IMR-90 (cell line): Measurements from ENCODE around the gene CNKSR3. TPM values are rescaled to one million over a fixed set of nuclear protein-coding genes. Genes with fewer than 3 reads are reported as not detected.

ENCODE experiments used
- ATAC-seq: fragments of 200-7000 bp; cut with Tn5 transposase; 2 replicates; pipeline ENCODE4 v1.9.1; 2020; ENCODE audit warnings: low read depth, mild to moderate bottlenecking, moderate library complexity
- BruUV-seq: library from RNA; stranded (reverse); fragments of 400-500 nt; replicated peaks from 2 replicates; lab custom pipeline; 2021; lab: Mats Ljungman, UMichigan
- CTCF ChIA-PET: fragments of 300-600 bp; formaldehyde crosslinking; extraction: SDS; loops from one replicate; lab custom pipeline; 2021; ENCODE audit warnings: antibody characterized with exemption; lab: Yijun Ruan, JAX
- POLR2A ChIA-PET: fragments of 300-600 bp; sonication (Branson Sonifier 250); formaldehyde crosslinking; loops from one replicate; lab custom pipeline; 2022; ENCODE audit warnings: antibody characterized with exemption; ENCODE audit not compliant: unreplicated experiment; lab: Charles Lee
- DNase-seq: peaks from one replicate; pipeline ENCODE4 v3.0.0; 2013
- H2AFZ ChIP-seq: replicated peaks from 2 replicates; pipeline ENCODE3; 2013; ENCODE audit warnings: low read length, mild to moderate bottlenecking; ENCODE audit not compliant: poor library complexity
- H2AK5ac ChIP-seq: 2 replicates; pipeline ENCODE4 v1.6.1; 2013; ENCODE audit warnings: low read depth, low read length, inconsistent platforms
- H2AK9ac ChIP-seq: replicated peaks from 2 replicates; pipeline ENCODE3; 2013; ENCODE audit warnings: mild to moderate bottlenecking, low read depth, low read length, moderate library complexity; ENCODE audit not compliant: poor library complexity
- H2BK120ac ChIP-seq: 2 replicates; pipeline ENCODE4 v1.6.1; 2013; ENCODE audit warnings: low read depth, low read length, inconsistent platforms
- H2BK15ac ChIP-seq: 3 replicates; pipeline ENCODE4 v1.6.1; 2013; ENCODE audit warnings: low read depth, low read length, inconsistent platforms
- H2BK20ac ChIP-seq: 2 replicates; pipeline ENCODE4 v1.6.1; 2013; ENCODE audit warnings: low read depth, mild to moderate bottlenecking, inconsistent platforms, low read length, moderate library complexity
- H2BK5ac ChIP-seq: 2 replicates; pipeline ENCODE4 v1.6.1; 2013; ENCODE audit warnings: mild to moderate bottlenecking, low read depth, low read length, inconsistent platforms; ENCODE audit not compliant: poor library complexity, severe bottlenecking
- H3K14ac ChIP-seq: replicated peaks from 2 replicates; pipeline ENCODE4 v1.6.1; 2013; ENCODE audit warnings: low read depth, low read length, inconsistent platforms
- H3K18ac ChIP-seq: 2 replicates; pipeline ENCODE4 v1.6.1; 2013; ENCODE audit warnings: low read depth, low read length, control low read depth
- H3K23ac ChIP-seq: 2 replicates; pipeline ENCODE4 v1.6.1; 2013; ENCODE audit warnings: low read depth, low read length, inconsistent platforms
- H3K27ac ChIP-seq: 2 replicates; pipeline ENCODE4 v1.5.1; 2013; ENCODE audit warnings: mild to moderate bottlenecking, control low read depth, low read length; ENCODE audit not compliant: insufficient read depth
- H3K27me3 ChIP-seq: 2 replicates; pipeline ENCODE4 v1.6.1; 2013; ENCODE audit warnings: low read length; ENCODE audit not compliant: control insufficient read depth, insufficient read depth
- H3K36me3 ChIP-seq: 2 replicates; pipeline ENCODE4 v1.6.1; 2013; ENCODE audit warnings: low read length, mixed read lengths; ENCODE audit not compliant: control insufficient read depth, insufficient read depth
- H3K4ac ChIP-seq: 2 replicates; pipeline ENCODE4 v1.6.1; 2013; ENCODE audit warnings: low read depth, low read length, inconsistent platforms
- H3K4me1 ChIP-seq: 2 replicates; pipeline ENCODE4 v1.6.1; 2013; ENCODE audit warnings: low read length, mixed read lengths; ENCODE audit not compliant: control insufficient read depth, insufficient read depth
- H3K4me2 ChIP-seq: 2 replicates; pipeline ENCODE4 v1.6.1; 2013; ENCODE audit warnings: low read depth, mild to moderate bottlenecking, control low read depth, low read length, moderate library complexity
- H3K4me3 ChIP-seq: 2 replicates; pipeline ENCODE4 v1.5.1; 2013; ENCODE audit warnings: low read depth, mild to moderate bottlenecking, control low read depth, low read length, moderate library complexity; ENCODE audit not compliant: insufficient read depth
- H3K56ac ChIP-seq: 2 replicates; pipeline ENCODE4 v1.6.1; 2013; ENCODE audit warnings: low read length, inconsistent platforms; ENCODE audit not compliant: insufficient read depth; ENCODE audit errors: extremely low read depth
- H3K79me1 ChIP-seq, 2 experiments: 2 replicates each; pipeline ENCODE4 v1.6.1; 2013; ENCODE audit warnings: low read length in 2 of 2, inconsistent platforms in 1 of 2, low read depth in 1 of 2
- H3K9ac ChIP-seq: 2 replicates; pipeline ENCODE4 v1.6.1; 2013; ENCODE audit warnings: low read depth, low read length, control low read depth
- H3K9me1 ChIP-seq: 2 replicates; pipeline ENCODE4 v1.6.1; 2013; ENCODE audit warnings: low read length, inconsistent platforms; ENCODE audit not compliant: insufficient read depth
- H3K9me3 ChIP-seq: 2 replicates; pipeline ENCODE4 v1.6.1; 2013; ENCODE audit warnings: low read length; ENCODE audit not compliant: control insufficient read depth, insufficient read depth
- H4K20me1 ChIP-seq: 2 replicates; pipeline ENCODE4 v1.6.1; 2013; ENCODE audit warnings: low read length, inconsistent platforms; ENCODE audit not compliant: insufficient read depth
- H4K5ac ChIP-seq: 2 replicates; pipeline ENCODE4 v1.6.1; 2013; ENCODE audit warnings: mild to moderate bottlenecking, low read depth, low read length, control low read depth
- H4K8ac ChIP-seq, 2 experiments: 2 replicates each; pipeline ENCODE4 v1.6.1; 2013; ENCODE audit warnings: low read depth in 2 of 2, low read length in 2 of 2, control low read depth in 1 of 2, inconsistent platforms in 1 of 2
- H4K91ac ChIP-seq: 2 replicates; pipeline ENCODE4 v1.6.1; 2013; ENCODE audit warnings: low read depth, low read length, inconsistent platforms; ENCODE audit not compliant: insufficient read depth
- BHLHE40 ChIP-seq: fragments of 150-350 bp; IDR thresholded peaks from 2 replicates; pipeline ENCODE4 v1.6.1; 2016; ENCODE audit warnings: mild to moderate bottlenecking, low read depth, low read length
- CEBPB ChIP-seq: IDR thresholded peaks from 2 replicates; pipeline ENCODE4 v1.6.1; 2012; ENCODE audit warnings: low read depth, low read length, improper control_type of control experiment
- CHD1 ChIP-seq: IDR thresholded peaks from 2 replicates; pipeline ENCODE4 v1.6.1; 2012; ENCODE audit warnings: low read depth, low read length, improper control_type of control experiment
- CTCF ChIP-seq: conservative IDR thresholded peaks from 2 replicates; pipeline ENCODE4 v1.5.1; 2012; ENCODE audit warnings: mild to moderate bottlenecking, low read depth, low read length, improper control_type of control experiment
- ELK1 ChIP-seq: fragments of 150-350 bp; IDR thresholded peaks from 2 replicates; pipeline ENCODE4 v1.6.1; 2016; ENCODE audit warnings: low read depth, mild to moderate bottlenecking, low read length, moderate library complexity, borderline replicate concordance
- FOS ChIP-seq: fragments of 150-350 bp; IDR thresholded peaks from 2 replicates; pipeline ENCODE4 v1.6.1; 2016; ENCODE audit warnings: low read depth, low read length
- MAFK ChIP-seq: IDR thresholded peaks from 2 replicates; pipeline ENCODE4 v1.6.1; 2012; ENCODE audit warnings: low read depth, low read length, improper control_type of control experiment
- MAZ ChIP-seq: IDR thresholded peaks from 2 replicates; pipeline ENCODE4 v1.6.1; 2012; ENCODE audit warnings: low read depth, mild to moderate bottlenecking, low read length, improper control_type of control experiment, moderate library complexity, borderline replicate concordance
- MXI1 ChIP-seq: IDR thresholded peaks from 2 replicates; pipeline ENCODE4 v1.6.1; 2012; ENCODE audit warnings: low read depth, mild to moderate bottlenecking, low read length, moderate library complexity, borderline replicate concordance
- NFE2L2 ChIP-seq: fragments of 150-350 bp; IDR thresholded peaks from 2 replicates; pipeline ENCODE4 v1.6.1; 2016; ENCODE audit warnings: low read depth, mild to moderate bottlenecking, low read length
- POLR2A ChIP-seq: IDR thresholded peaks from 2 replicates; pipeline ENCODE4 v1.6.1; 2012; ENCODE audit warnings: mild to moderate bottlenecking, low read depth, low read length
- RAD21 ChIP-seq: IDR thresholded peaks from 2 replicates; pipeline ENCODE4 v1.6.1; 2012; ENCODE audit warnings: low read length, improper control_type of control experiment
- RCOR1 ChIP-seq: IDR thresholded peaks from 2 replicates; pipeline ENCODE4 v1.6.1; 2012; ENCODE audit warnings: mild to moderate bottlenecking, low read length, improper control_type of control experiment; ENCODE audit not compliant: insufficient replicate concordance
- SMC3 ChIP-seq: fragments of 150-350 bp; IDR thresholded peaks from 2 replicates; pipeline ENCODE4 v1.6.1; 2016; ENCODE audit warnings: low read depth, mild to moderate bottlenecking, antibody characterized with exemption, low read length, moderate library complexity
- USF2 ChIP-seq: fragments of 150-350 bp; IDR thresholded peaks from 2 replicates; pipeline ENCODE4 v1.6.1; 2017; ENCODE audit warnings: mild to moderate bottlenecking, antibody characterized with exemption, low read length, low read depth
- WGBS, 2 experiments: methylation state at CpG; one replicate each; pipeline versions ENCODE4 v1.1.5 to v1.1.7; 2013; ENCODE audit warnings: missing lambda C conversion rate in 2 of 2; ENCODE audit not compliant: insufficient read length in 1 of 2; ENCODE audit errors: extremely low coverage in 2 of 2; 5-methylcytosine and 5-hydroxymethylcytosine counted together
- dilution Hi-C: fragments of 300-500 bp; cut with HindIII; formaldehyde crosslinking; loops from one replicate; pipeline ENCODE4 v1.14.3; 2018; ENCODE audit warnings: low sequenced_read_pairs; ENCODE audit not compliant: unreplicated experiment
- in situ Hi-C: fragments of 300-500 bp; cut with MboI; formaldehyde crosslinking; loops from 3 replicates; pipeline ENCODE4 v1.14.3; 2019; ENCODE audit warnings: low sequenced_read_pairs, inconsistent platforms, mixed read lengths
- intact Hi-C: fragments of 100-400 bp; cut with micrococcal nuclease; formaldehyde crosslinking; loops from 2 replicates; pipeline ENCODE4 v1.10.0; 2022
- polyA plus RNA-seq, 3 experiments: library from polyadenylated mRNA; depleted of rRNA; stranded (reverse); fragments of >200 nt; gene quantifications; 2 replicates each; pipeline ENCODE4 v1.2.3, GENCODE V29; 2012; ENCODE audit warnings: low replicate concordance in 1 of 3
- total RNA-seq: library from RNA; depleted of rRNA; stranded (reverse); fragments of >200 nt; gene quantifications from 2 replicates; pipeline ENCODE4 v1.2.3, GENCODE V29; 2012

CNKSR3 gene
- total and polyA plus RNA-seq, 2 of the 4 experiments (the other 2 are of a cell fraction) = 6.7 to 15.8 TPM

GRCh38 chr6:154504865-154505449 is 5.5 kb downstream of the CNKSR3 start:
- no peak overlapping the region for H2AK9ac ChIP-seq
- H3K4ac ChIP-seq = no peak overlapping the region
- H3K4me3 ChIP-seq = no peak overlapping the region
- H3K9me3 ChIP-seq = no peaks in the 10 kb centered on the region
- H3K23ac ChIP-seq = no peak overlapping the region
- peaks cover 5% of the 10 kb centered on the region for H3K4me1 ChIP-seq
- H4K5ac ChIP-seq = no peak overlapping the region
- no peak overlapping the region for H3K27ac ChIP-seq
- peaks cover 45% of the 10 kb centered on the region for H4K20me1 ChIP-seq
- H2BK15ac ChIP-seq = no peak overlapping the region
- no peaks in the 10 kb centered on the region for H3K27me3 ChIP-seq
- intact Hi-C loops = loop anchor here (10.0 kb wide), 1 partner anchor 300 kb away; no protein-coding TSS in a partner anchor
- no peak overlapping the region for H2AK5ac ChIP-seq
- TF ChIP-seq POLR2A (no peak), CEBPB (no peak), MXI1 (no peak), MAZ (no peak), BHLHE40 (no peak), RCOR1 (no peak), NFE2L2 (no peak), CTCF (no peak), SMC3 (no peak), RAD21 (no peak), USF2 (no peak), CHD1 (no peak), ELK1 (no peak), MAFK (no peak), FOS (no peak)
- no TSS peak for BruUV-seq
- no peak overlapping the region for H2BK5ac ChIP-seq
- no peak overlapping the region for H3K18ac ChIP-seq
- CTCF ChIA-PET = no interaction called here
- dilution Hi-C loops = no loop called here
- H2AFZ ChIP-seq = no peak overlapping the region
- H3K36me3 ChIP-seq = no peaks in the 10 kb centered on the region; the same call in 1 of the 2 replicates
- no peak overlapping the region for H3K56ac ChIP-seq
- peaks cover 55 to 83% of the 10 kb centered on the region in 2 experiments for H3K79me1 ChIP-seq
- in situ Hi-C loops = no loop called here
- no peak overlapping the region for H3K9ac ChIP-seq
- no peak overlapping the region for H4K91ac ChIP-seq
- no peak overlapping the region for H2BK20ac ChIP-seq
- no peak for ATAC-seq
- no CpG with 5 or more reads among the region's 5 CpGs for WGBS, 2 experiments
- peaks cover 14% of the 10 kb centered on the region for H3K9me1 ChIP-seq
- no peak overlapping the region for H2BK120ac ChIP-seq
- POLR2A ChIA-PET = no interaction called here
- no peak overlapping the region for H4K8ac ChIP-seq
- H3K4me2 ChIP-seq = no peak overlapping the region
- no peak overlapping the region for H3K14ac ChIP-seq
- no peak for DNase-seq
